ENCODE measurements around the gene TRMT44. TPM values are rescaled to one million over a fixed set of nuclear protein-coding genes. Genes with fewer than 3 reads are reported as not detected.

Gene TRMT44
- polyA plus RNA-seq, 1 donor (not counting 4 experiments of a cell fraction or from before 2014, with no cell fraction given) = 8.8 TPM

GRCh38 chr4:8393593-8394038 is 47.0 kb upstream of the TRMT44 start:
- peaks cover under 1 to 24% of the 10 kb centered on the region in 2 experiments for H3K36me3 ChIP-seq (ENCODE audit: control insufficient read depth in 2 of 2, extremely low read depth in 1 of 2, insufficient read depth in 2 of 2, low read length in 2 of 2)
- H3K79me2 ChIP-seq (ENCODE audit: control insufficient read depth, insufficient read depth, low read length) = no peaks in the 10 kb centered on the region
- no peak overlapping the region for H3K4me3 ChIP-seq (ENCODE audit: control insufficient read depth in 2 of 3, extremely low read depth in 1 of 3, insufficient read depth in 2 of 3, low read depth in 1 of 3, low read length in 3 of 3)
- no peak overlapping the region for H3K4me2 ChIP-seq (ENCODE audit: control insufficient read depth, extremely low read depth, insufficient read depth, low read depth, low read length)
- H2AFZ ChIP-seq (ENCODE audit: control insufficient read depth, low read length) = no peak overlapping the region
- H3K9ac ChIP-seq (ENCODE audit: control insufficient read depth, extremely low read depth, insufficient read depth, low read length) = no peak overlapping the region
- FAIRE-seq (no peak), DNase-seq (ENCODE audit: low read depth, low spot score) (no peak)
- no peaks in the 10 kb centered on the region for H3K9me1 ChIP-seq (ENCODE audit: control insufficient read depth, extremely low read depth, insufficient read depth, low read length)
- dilution Hi-C loops (cut with MboI; ENCODE audit: extremely low pct_ligation_motif_present, low sequenced_read_pairs) = no loop called here
- H3K27me3 ChIP-seq (ENCODE audit: control insufficient read depth, extremely low read depth, insufficient read depth, low read length) = no peaks in the 10 kb centered on the region
- TF ChIP-seq EZH2 (IDR thresholded peaks at IDR 0.05; ENCODE audit: low read length) (no peak), CTCF (optimal IDR thresholded peaks at IDR 0.05 in 1 of 3, IDR thresholded peaks at IDR 0.05 in 1 of 3, conservative IDR thresholded peaks at IDR 0.05 in 1 of 3; ENCODE audit: extremely low read depth in 1 of 3, insufficient read depth in 2 of 3, low read length in 3 of 3) (no peak)
- no peak overlapping the region for H3K27ac ChIP-seq (ENCODE audit: control insufficient read depth, insufficient read depth, low read length)
- H4K20me1 ChIP-seq (ENCODE audit: control insufficient read depth, extremely low read depth, insufficient read depth, low read length) = no peaks in the 10 kb centered on the region
- no peaks in the 10 kb centered on the region for H3K9me3 ChIP-seq (ENCODE audit: control insufficient read depth, low read depth, low read length)
- no peaks in the 10 kb centered on the region for H3K4me1 ChIP-seq (ENCODE audit: control insufficient read depth, extremely low read depth, insufficient read depth, low read length)

GRCh38 chr4:8394061-8394519 is 46.5 kb upstream of the TRMT44 start:
- no peak for DNase-seq (ENCODE audit: low read depth, low spot score)
- Histone ChIP-seq H3K36me3 (ENCODE audit: control insufficient read depth in 2 of 2, extremely low read depth in 1 of 2, insufficient read depth in 2 of 2, low read length in 2 of 2) (peaks cover 5 to 20% of the 10 kb centered on the region in 2 experiments), H3K4me3 (ENCODE audit: control insufficient read depth in 2 of 3, extremely low read depth in 1 of 3, insufficient read depth in 2 of 3, low read depth in 1 of 3, low read length in 3 of 3) (no peak overlapping the region), H3K9me1 (ENCODE audit: control insufficient read depth, extremely low read depth, insufficient read depth, low read length) (no peaks in the 10 kb centered on the region), H3K79me2 (ENCODE audit: control insufficient read depth, insufficient read depth, low read length) (no peaks in the 10 kb centered on the region), H3K4me2 (ENCODE audit: control insufficient read depth, extremely low read depth, insufficient read depth, low read depth, low read length) (no peak overlapping the region), H4K20me1 (ENCODE audit: control insufficient read depth, extremely low read depth, insufficient read depth, low read length) (no peaks in the 10 kb centered on the region), H3K9me3 (ENCODE audit: control insufficient read depth, low read depth, low read length) (no peaks in the 10 kb centered on the region), H2AFZ (ENCODE audit: control insufficient read depth, low read length) (no peak overlapping the region), H3K4me1 (ENCODE audit: control insufficient read depth, extremely low read depth, insufficient read depth, low read length) (no peaks in the 10 kb centered on the region), H3K27me3 (ENCODE audit: control insufficient read depth, extremely low read depth, insufficient read depth, low read length) (no peaks in the 10 kb centered on the region), H3K27ac (ENCODE audit: control insufficient read depth, insufficient read depth, low read length) (no peak overlapping the region), H3K9ac (ENCODE audit: control insufficient read depth, extremely low read depth, insufficient read depth, low read length) (no peak overlapping the region)
- dilution Hi-C loops (cut with MboI; ENCODE audit: extremely low pct_ligation_motif_present, low sequenced_read_pairs) = no loop called here
- no peak for TF ChIP-seq CTCF (optimal IDR thresholded peaks at IDR 0.05 in 1 of 3, IDR thresholded peaks at IDR 0.05 in 1 of 3, conservative IDR thresholded peaks at IDR 0.05 in 1 of 3; ENCODE audit: extremely low read depth in 1 of 3, insufficient read depth in 2 of 3, low read length in 3 of 3)
- no peak for TF ChIP-seq EZH2 (IDR thresholded peaks at IDR 0.05; ENCODE audit: low read length)
- FAIRE-seq = no peak
